ENCODE measurements around the gene ARHGAP33. TPM values are rescaled to one million over a fixed set of nuclear protein-coding genes. Genes with fewer than 3 reads are reported as not detected.

ARHGAP33 gene
- total and polyA plus RNA-seq, 5 donors: 1.5 to 11.8 (median 4.3) TPM

- H3K27me3 ChIP-seq (ENCODE audit: control insufficient read depth, insufficient read depth): no peaks in the 10 kb centered on the region
- no peaks in the 10 kb centered on the region for H3K4me1 ChIP-seq (ENCODE audit: control insufficient read depth, insufficient read depth, low read length)
- WGBS: 96% methylated on average over 12 of the region's 12 CpGs
- no peak for ATAC-seq
- H3K4me3 ChIP-seq (ENCODE audit: low read length): no peak overlapping the region
- no peaks in the 10 kb centered on the region for H3K9me3 ChIP-seq (ENCODE audit: control insufficient read depth, low read length)
- DNase-seq: no peak
- intact Hi-C loops (cut with DNase I): no loop called here
- H3K27ac ChIP-seq (ENCODE audit: low read length): no peak overlapping the region
Observed at GRCh38 chr19:35782589-35782988, 7.2 kb downstream of the ARHGAP33 start.

DNA sequence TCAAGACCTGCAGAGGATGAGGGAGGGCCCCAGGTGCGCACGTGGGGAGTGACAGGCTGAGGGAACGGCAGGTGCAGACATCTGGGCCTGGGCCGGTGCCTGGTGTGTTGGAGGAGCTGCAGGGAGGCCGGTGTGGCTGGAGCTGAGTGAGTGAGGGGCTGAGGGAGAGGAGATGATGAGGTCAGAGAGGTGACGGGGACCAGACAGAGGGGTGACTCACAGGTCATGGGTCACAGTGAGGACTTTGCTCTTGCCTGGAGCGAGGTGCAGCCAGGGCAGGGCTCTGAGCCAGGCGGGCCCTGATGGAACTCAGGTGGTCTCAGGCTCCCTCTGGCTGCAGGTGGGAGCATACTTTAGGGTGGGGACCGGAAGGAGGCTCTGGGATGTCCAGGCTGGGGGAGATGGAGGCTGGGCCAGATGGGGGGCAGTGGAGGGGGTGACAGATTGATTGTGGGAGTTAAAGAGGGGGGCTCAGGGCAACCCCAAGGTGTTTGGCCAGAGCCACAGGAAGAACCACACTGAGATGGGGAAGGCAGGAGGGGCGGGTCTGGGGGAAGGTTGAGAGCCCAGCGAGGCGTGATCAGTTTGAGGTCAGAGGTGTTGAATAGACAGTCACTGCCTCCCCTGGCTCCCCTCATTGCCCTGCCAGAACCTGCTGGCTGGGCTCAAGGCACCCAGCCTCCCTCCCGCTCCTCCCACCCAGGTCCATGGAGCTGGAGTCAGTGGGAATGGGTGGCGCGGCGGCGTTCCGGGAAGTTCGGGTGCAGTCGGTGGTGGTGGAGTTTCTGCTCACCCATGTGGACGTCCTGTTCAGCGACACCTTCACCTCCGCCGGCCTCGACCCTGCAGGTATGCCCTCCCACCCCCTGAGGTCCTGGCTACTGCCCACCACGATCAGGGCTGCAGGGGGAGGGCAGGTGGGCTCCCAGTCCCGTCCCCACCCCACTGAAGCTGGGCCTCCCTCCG lies 8.4 kb downstream of the ARHGAP33 start:
- H3K9me3 ChIP-seq (ENCODE audit: control insufficient read depth, low read length): no peaks in the 10 kb centered on the region
- no peak overlapping the region for H3K4me3 ChIP-seq (ENCODE audit: low read length)
- WGBS: 86% methylated on average over 28 of the region's 28 CpGs
- no peak overlapping the region for H3K27ac ChIP-seq (ENCODE audit: low read length)
- no peaks in the 10 kb centered on the region for H3K4me1 ChIP-seq (ENCODE audit: control insufficient read depth, insufficient read depth, low read length)
- intact Hi-C loops (cut with DNase I): no loop called here
- H3K27me3 ChIP-seq (ENCODE audit: control insufficient read depth, insufficient read depth): no peaks in the 10 kb centered on the region
- ATAC-seq (no peak), DNase-seq (no peak)

DNA sequence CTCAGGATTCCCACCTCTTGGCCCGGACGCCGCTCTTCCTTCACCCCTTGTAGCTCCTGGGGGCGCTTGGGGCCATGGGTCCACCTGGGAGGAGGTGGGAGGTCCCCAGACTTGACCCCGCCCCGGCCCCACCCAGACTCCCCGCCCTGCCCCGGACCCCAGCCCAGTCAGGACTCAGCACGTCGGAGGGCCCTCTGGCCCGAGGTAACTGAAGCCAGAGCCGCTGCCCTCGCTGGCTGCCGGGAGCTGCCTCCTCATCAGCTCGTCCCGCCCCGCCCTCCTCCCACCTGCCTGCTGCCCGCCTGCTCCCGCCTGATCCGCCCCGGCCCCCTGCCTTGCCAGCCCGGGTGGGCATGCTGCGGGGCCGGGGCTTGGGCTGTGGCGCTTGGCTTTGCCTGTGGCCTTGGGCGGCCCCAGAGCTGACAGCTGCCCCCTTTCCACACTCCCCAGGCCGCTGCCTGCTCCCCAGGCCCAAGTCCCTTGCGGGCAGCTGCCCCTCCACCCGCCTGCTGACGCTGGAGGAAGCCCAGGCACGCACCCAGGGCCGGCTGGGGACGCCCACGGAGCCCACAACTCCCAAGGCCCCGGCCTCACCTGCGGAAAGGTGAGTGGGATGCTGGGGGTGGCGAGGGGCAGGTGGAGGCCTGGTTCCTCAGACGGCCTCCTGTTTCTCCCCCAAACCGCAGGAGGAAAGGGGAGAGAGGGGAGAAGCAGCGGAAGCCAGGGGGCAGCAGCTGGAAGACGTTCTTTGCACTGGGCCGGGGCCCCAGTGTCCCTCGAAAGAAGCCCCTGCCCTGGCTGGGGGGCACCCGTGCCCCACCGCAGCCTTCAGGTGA lies 9.4 kb downstream of the ARHGAP33 start:
- WGBS: 83% methylated on average over 45 of the region's 45 CpGs
- DNase-seq: no peak
- intact Hi-C loops (cut with DNase I): no loop called here
- H3K27me3 ChIP-seq (ENCODE audit: control insufficient read depth, insufficient read depth): no peaks in the 10 kb centered on the region
- H3K27ac ChIP-seq (ENCODE audit: low read length): no peak overlapping the region
- no peak for ATAC-seq
- no peaks in the 10 kb centered on the region for H3K9me3 ChIP-seq (ENCODE audit: control insufficient read depth, low read length)
- H3K4me3 ChIP-seq (ENCODE audit: low read length): no peak overlapping the region
- H3K4me1 ChIP-seq (ENCODE audit: control insufficient read depth, insufficient read depth, low read length): no peaks in the 10 kb centered on the region

DNA sequence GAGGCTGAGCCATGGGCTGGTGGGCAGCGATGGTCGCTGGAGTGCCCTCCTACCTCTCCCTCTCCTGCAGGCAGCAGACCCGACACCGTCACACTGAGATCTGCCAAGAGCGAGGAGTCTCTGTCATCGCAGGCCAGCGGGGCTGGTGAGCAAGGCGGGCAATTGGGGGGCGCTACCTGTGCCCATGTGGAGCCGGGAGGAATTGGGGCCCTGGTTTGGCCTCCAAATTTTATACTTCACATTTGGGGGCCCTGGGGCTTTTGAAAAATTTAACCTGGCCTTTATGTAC lies 9.9 kb downstream of the ARHGAP33 start:
- no peaks in the 10 kb centered on the region for H3K4me1 ChIP-seq (ENCODE audit: control insufficient read depth, insufficient read depth, low read length)
- no peak overlapping the region for H3K27ac ChIP-seq (ENCODE audit: low read length)
- DNase-seq (no peak), ATAC-seq (no peak)
- H3K27me3 ChIP-seq (ENCODE audit: control insufficient read depth, insufficient read depth): no peaks in the 10 kb centered on the region
- H3K9me3 ChIP-seq (ENCODE audit: control insufficient read depth, low read length): no peaks in the 10 kb centered on the region
- intact Hi-C loops (cut with DNase I): no loop called here
- no peak overlapping the region for H3K4me3 ChIP-seq (ENCODE audit: low read length)
- 89% methylated on average over 10 of the region's 10 CpGs for WGBS

- no peaks in the 10 kb centered on the region for H3K27me3 ChIP-seq (ENCODE audit: control insufficient read depth, insufficient read depth)
- no peak overlapping the region for H3K4me3 ChIP-seq (ENCODE audit: low read length)
- H3K9me3 ChIP-seq (ENCODE audit: control insufficient read depth, low read length): no peaks in the 10 kb centered on the region
- no peak for DNase-seq
- no peak for ATAC-seq
- H3K4me1 ChIP-seq (ENCODE audit: control insufficient read depth, insufficient read depth, low read length): no peaks in the 10 kb centered on the region
- intact Hi-C loops (cut with DNase I): no loop called here
- H3K27ac ChIP-seq (ENCODE audit: low read length): no peak overlapping the region
- WGBS: 90% methylated on average over 31 of the region's 31 CpGs
Observed at GRCh38 chr19:35786299-35787160, 11.2 kb downstream of the ARHGAP33 start.

GRCh38 chr19:35787227-35787799 lies 11.9 kb downstream of the ARHGAP33 start:
- Histone ChIP-seq H3K9me3 (ENCODE audit: control insufficient read depth, low read length) (no peaks in the 10 kb centered on the region), H3K27me3 (ENCODE audit: control insufficient read depth, insufficient read depth) (no peaks in the 10 kb centered on the region), H3K27ac (ENCODE audit: low read length) (no peak overlapping the region), H3K4me3 (ENCODE audit: low read length) (no peak overlapping the region), H3K4me1 (ENCODE audit: control insufficient read depth, insufficient read depth, low read length) (no peaks in the 10 kb centered on the region)
- 96% methylated on average over 15 of the region's 15 CpGs for WGBS
- intact Hi-C loops (cut with DNase I): no loop called here
- DNase-seq (no peak), ATAC-seq (no peak)

- no peak for ATAC-seq
- no peak overlapping the region for H3K27ac ChIP-seq (ENCODE audit: low read length)
- no peaks in the 10 kb centered on the region for H3K9me3 ChIP-seq (ENCODE audit: control insufficient read depth, low read length)
- no peaks in the 10 kb centered on the region for H3K27me3 ChIP-seq (ENCODE audit: control insufficient read depth, insufficient read depth)
- WGBS: 80% methylated on average over 12 of the region's 12 CpGs
- no peaks in the 10 kb centered on the region for H3K4me1 ChIP-seq (ENCODE audit: control insufficient read depth, insufficient read depth, low read length)
- H3K4me3 ChIP-seq (ENCODE audit: low read length): no peak overlapping the region
- DNase-seq: no peak
- intact Hi-C loops (cut with DNase I): no loop called here
Observed at GRCh38 chr19:35788205-35788960, 13.0 kb downstream of the ARHGAP33 start.

DNA sequence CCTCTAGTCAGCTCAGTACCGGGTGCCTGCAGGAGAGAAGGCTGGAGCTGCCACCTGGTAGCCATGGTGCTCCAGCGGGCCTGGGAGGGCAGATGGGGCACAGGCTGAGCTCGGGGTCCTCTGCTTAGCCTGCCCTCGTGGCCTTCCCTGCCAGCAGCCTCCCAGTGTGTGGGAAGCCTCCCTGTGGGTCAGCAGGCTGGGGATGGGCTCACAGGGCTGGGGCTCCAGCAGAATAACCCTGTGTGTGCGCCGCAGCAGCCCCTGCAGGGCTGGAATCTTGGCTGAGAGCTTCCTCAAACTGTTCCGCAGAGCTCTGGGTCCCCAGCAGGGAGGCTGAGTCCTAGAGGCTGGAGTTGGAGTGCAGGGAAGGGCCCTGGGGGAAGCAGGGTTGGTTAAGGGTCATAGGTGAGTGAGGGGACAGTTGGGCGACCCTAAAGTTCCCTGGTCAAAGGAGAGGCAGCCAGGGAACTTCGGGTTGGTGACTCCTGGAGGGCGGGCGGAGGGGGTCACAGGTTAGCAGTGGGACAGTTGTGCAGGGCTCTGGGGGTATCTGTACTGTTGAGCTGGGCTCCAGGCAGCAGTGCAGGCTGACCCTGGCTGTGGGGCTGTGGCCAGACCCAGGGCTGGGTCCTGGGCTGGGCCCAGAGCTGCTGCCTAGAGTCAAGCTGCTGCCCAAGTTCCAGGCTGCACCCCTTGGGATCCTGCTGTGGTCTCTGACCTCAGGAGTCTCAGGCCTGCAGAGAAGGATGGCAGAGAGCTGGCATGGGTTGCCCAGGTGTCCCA lies 14.0 kb downstream of the ARHGAP33 start:
- Histone ChIP-seq H3K4me1 (ENCODE audit: control insufficient read depth, insufficient read depth, low read length) (no peaks in the 10 kb centered on the region), H3K9me3 (ENCODE audit: control insufficient read depth, low read length) (no peaks in the 10 kb centered on the region), H3K27me3 (ENCODE audit: control insufficient read depth, insufficient read depth) (no peaks in the 10 kb centered on the region), H3K27ac (ENCODE audit: low read length) (no peak overlapping the region), H3K4me3 (ENCODE audit: low read length) (no peak overlapping the region)
- intact Hi-C loops (cut with DNase I): no loop called here
- ATAC-seq (no peak), DNase-seq (no peak)
- WGBS: 85% methylated on average over 11 of the region's 11 CpGs

DNA sequence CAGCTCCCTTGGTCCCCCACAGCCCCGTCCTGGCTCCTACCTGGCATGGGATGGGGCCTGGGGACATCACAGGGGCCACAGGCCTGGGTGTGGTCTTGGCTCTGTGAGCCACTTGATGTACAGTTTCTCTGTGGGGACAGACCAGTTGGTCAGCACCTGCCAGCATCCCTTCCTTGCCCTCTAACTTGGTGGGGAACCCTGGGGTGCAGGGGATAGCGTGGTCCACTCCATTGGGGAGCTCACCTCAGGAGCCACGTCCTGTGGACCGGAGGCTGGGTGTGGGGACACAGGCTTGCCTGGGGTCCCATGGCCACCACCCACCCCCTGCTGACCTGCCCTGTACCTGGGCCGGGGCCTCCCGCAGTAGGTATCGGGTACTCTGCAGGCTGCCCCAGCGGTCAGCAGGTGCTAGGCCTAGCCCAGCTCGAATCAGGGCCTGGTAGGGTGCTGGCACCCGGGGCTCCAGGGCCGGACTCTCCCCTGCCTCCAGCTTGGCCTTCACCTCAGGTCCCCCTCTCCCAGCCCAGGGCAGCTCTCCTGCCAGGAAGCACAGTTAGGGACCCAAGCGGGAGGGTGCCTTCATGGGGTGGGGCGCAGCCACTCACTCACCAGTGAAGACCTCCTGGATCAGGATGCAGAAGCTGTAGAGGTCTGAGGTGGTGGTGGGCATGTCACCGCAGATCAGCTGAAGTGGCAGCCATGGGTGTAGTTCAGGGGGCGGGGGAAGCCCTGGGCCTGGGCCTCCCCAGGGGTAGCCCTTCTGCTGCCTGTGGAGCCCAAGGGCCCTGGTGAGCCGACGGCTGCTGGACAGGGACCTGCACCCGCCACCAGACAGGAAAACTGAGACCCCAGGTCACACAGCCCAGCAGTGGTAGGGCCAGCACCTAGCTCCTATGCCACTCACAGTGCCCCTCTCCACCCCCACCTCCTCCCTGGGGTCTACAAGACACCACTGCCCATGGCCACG lies 14.9 kb downstream of the ARHGAP33 start:
- ATAC-seq: peak in 1 of 2 donors; percentile 4
- no peak for DNase-seq
- H3K4me3 ChIP-seq (ENCODE audit: low read length): no peak overlapping the region
- intact Hi-C loops (cut with DNase I): no loop called here
- H3K9me3 ChIP-seq (ENCODE audit: control insufficient read depth, low read length): no peaks in the 10 kb centered on the region
- 84% methylated on average over 19 of the region's 19 CpGs for WGBS
- no peak overlapping the region for H3K27ac ChIP-seq (ENCODE audit: low read length)
- no peaks in the 10 kb centered on the region for H3K4me1 ChIP-seq (ENCODE audit: control insufficient read depth, insufficient read depth, low read length)
- H3K27me3 ChIP-seq (ENCODE audit: control insufficient read depth, insufficient read depth): no peaks in the 10 kb centered on the region
